HG03039 (cell line): ENCODE results near the gene CPNE6.

Experiments
- ATAC-seq: cut with Tn5 transposase; IDR thresholded peaks from one replicate; pipeline ENCODE4 v1.9.1; 2021; ENCODE audit warnings: mild to moderate bottlenecking, moderate library complexity; ENCODE audit not compliant: unreplicated experiment

The CPNE6 gene

DNA sequence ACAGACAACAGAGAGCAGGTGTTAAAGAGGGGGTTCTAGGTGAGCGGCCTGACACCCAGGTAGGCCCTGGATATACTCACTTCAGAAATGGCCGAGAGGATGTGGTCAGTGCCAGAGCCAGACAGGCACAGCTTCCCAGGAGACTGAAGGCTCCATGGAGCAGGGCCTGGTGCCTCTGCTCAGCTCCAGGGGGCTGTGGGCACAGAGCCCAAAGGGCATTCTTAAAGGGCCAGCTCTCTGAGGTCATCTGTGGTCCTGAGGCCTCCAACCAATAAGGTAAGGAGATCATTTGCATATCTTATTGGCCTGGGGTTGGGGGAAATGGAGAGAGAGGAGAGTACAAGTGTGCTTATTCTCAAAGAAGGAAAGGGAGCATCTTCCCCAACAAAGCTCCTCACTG, 13.1 kb downstream of the CPNE6 start:
- no peak for ATAC-seq

DNA sequence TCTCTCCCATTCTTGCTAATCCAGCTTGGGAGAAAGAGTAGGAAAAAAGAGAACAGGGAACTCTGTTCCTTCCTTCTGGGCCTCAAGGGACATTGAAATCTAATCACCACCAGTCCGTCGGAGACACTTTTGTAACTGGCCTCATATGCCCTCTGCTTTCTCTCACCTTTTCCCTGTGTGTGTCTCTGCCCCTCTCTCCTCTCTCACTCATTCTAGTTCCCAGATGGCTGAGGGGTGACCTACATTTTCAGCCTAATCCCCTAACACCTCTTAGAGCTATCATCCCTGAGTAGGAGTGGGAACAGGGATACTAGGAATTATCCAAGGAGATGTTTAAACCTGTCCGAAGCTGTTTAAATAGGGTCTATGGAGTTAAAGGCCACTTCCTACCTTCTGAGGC, 13.9 kb downstream of the CPNE6 start:
- no peak for ATAC-seq

DNA sequence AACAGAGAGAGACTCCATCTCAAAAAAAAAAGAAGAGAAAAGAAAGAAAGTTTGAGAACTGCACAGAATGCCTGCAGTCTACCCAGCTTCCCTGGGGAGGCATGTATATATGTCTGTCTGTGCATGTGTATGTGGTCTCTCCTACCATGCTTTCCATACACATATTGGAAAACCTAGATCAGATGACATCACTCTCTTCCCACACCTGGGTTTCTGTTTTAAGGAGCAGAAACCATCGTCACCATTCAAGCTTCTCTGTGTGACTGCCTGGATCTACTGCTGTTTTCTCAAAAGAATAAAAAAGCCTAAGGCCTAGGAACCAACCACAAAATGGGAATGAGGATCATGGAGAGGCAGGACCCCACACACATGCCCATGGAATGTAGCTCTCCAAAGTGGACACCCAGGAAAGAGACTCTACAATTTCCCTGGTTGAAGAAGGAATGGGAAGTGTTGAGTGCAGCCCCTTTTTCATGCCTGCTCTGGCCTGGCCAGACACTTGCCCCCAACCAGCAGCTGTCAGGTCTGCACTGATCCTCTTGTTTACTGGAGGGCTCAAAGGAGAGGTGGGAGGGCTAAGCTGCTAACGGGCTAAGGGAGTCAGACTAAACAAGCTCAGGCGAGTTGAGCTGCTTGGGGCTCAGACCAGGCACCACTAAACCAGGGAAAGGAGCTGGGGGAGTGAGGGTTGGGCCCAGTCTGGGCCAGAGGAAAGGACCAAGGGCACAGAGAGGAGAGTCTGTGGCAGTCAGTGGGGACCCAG, 15.0 kb downstream of the CPNE6 start:
- no peak for ATAC-seq

DNA sequence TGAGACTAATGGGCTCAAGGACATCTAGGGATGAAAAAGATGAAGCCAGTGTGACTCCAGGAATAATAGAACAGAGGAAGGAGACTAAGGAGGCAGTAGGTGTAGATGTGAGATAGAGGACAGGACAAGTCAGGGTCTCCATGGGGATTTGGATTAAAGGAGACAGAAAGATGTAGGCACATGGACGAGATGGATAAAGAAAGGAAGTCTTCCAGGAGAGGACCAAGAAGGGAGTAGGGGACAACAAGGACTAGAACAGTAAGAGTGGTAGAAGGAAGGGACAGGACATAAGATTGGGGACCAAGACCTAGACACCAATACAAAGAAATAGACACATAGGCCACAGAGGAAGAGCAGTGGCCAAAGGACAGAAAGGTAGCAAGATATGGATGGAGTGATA, 15.6 kb downstream of the CPNE6 start:
- ATAC-seq = no peak

DNA sequence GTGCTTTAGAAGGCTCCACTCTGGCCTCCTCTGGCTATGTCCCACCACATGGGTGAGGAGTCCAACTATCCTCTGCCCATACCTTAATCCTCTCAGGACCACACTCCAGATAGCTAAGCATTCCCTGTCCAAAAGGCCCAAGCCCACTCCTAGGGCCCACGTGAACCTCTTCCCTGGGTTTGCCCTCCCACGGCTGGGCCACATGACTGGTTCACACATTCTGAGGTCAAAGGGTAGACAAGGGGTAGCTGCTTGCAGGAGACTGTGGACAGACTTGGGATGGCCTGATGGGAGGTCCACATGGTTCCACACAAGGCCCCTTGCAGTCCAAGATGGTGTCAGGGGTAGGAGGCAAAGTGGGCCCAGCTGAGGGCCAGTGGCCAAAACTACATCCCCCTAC, 16.7 kb downstream of the CPNE6 start:
- no peak for ATAC-seq

DNA sequence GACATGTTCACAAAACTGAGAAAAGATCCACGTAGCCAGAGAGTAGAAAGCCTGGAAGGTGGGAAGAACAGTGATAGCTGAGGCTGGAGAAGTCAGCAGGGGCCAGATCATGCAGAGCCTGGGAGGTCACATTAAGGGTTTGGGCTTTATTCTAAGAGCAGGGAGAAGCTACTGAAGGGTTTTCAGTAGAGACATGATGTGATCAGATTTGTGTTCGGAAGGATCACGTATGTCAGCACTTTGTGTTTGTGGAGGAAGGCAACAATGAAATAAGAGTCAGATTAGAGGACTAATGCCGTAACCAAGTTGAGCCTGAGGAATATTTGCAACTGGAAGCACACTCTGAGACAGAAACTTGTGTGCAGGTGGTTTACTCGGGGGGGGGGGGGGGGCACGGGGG, 18.5 kb downstream of the CPNE6 start:
- no peak for ATAC-seq

DNA sequence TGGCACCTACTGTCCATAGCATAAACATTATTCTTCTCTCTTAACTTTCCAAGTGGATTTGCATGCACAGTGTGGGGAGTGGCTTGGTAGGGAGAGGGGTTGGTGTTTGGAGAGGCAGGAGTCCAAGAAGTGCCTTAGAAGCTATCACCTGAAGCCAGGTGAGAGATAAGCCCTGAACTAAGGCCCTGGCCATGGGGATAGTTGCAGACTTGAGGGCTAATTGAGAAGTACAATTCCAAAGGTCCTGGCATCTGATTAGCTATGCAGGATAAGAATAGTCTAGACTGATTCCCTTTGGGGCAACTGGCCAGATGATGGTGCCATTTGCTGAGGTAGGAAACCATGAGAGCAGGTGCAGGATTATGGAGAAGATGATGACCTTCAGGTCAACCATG, 20.7 kb downstream of the CPNE6 start:
- ATAC-seq = no peak

DNA sequence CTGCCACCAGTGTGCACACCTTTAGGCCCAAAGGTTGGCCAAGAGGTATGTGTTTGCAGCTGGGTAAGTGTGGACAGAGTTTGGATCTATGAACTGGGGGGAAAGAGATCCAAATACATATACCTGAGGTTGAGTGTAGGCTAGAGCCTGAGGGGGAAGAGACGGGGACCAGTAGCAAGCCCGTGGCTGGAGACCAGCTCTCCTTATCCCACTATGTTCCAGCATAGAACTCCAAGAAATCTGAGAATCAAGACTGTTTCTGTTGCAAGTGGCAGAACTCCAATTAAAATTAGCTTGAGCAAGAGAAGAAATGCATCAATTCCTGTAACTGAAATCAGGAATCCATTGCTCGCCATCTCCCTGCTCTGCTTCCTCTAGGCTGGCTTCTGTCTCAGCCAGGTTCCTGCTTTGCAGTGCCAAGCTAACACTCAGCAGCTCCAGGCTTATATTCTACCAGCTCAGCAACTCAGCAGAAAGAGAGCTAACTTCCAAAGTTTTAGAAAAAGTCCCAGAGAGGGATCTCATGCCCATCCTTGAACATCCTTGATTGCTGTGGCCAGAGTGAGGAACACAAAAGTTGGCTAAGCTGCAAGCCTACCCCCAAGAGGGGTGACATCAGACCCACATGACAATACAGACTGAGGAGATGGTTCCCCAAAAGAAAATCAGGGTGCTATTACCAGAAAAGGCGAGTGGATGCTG, 21.3 kb downstream of the CPNE6 start:
- no peak for ATAC-seq

DNA sequence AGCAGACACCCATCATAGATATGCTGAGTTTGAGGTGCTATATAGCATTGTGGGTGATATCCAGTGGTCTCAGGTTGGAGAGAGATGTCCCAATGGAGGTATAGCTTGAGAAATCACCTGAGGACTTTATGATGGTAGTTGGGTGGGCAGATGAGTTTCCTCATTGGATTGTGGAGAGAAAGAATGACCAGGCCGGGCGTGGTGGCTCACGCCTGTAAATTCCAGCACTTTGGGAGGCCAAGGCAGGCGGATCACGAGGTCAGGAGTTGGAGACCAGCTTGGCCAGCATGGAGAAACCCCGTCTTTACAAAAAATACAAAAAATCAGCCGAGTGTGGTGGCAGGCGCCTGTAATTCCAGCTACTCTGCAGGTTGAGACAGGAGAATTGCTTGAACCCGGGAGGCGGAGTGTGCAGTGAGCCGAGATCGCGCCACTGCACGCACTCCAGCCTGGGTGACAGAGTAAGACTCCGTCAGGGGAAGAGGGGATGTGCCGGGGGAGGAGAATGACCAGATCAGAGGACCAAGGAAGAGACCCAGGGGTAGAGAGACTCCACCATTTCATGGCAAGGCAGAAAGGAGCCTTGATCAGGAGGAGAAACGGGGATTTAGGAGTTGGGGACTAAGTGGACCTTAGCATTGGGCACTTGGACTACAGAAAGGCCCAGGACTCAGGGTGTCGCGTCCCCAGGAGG, 22.0 kb downstream of the CPNE6 start:
- no peak for ATAC-seq

DNA sequence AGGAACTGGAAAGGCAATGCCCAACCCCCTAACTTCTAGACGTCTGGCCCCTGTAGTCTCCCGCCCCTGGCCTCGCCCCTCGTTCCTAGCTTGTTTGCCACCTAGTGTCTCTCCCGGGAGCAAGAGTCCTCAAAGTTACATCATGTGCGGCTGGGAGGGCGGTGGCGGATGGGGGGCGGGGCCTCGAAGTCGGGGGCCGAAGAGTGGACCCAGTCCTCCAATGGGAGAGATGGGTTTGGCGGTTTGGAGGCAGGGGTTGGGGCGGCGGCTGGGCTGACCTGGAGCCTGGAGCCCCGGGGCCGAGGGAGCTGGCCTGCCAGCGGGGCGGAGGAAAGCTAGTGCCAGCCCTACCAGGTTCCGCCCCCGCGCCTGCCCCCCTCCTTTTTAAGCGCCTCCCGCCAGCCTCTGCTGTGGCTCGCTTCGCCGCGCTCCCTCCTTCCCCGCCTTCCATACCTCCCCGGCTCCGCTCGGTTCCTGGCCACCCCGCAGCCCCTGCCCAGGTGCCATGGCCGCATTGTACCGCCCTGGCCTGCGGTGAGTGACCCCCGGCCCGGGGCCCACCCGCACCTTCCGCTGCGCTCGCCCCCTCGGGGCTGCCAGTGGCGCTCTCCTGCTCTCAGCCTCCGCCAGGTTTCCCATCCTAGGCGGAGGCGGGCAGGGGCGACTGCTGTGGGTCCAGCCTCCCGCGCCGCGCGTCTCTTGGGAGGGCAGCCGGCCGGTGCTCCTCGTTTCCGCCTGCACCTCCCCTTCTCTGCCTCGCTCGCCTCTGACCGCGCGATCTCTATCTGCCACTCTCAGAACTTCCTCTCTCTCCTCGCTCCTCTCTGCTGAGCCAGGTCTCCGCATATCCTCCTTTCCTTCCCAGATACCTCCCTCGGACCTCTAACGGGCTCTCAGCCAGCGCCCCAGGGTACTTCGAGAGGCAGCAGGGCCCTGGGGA, 22.8 kb downstream of the CPNE6 start, which contains the start of gene PCK2:
TSS of gene PCK2 (plus strand) at position 411 of the 940 bp plus-strand sequence. CDS start at position 506, 95 bp downstream.
- peak; percentile 58 for ATAC-seq

DNA sequence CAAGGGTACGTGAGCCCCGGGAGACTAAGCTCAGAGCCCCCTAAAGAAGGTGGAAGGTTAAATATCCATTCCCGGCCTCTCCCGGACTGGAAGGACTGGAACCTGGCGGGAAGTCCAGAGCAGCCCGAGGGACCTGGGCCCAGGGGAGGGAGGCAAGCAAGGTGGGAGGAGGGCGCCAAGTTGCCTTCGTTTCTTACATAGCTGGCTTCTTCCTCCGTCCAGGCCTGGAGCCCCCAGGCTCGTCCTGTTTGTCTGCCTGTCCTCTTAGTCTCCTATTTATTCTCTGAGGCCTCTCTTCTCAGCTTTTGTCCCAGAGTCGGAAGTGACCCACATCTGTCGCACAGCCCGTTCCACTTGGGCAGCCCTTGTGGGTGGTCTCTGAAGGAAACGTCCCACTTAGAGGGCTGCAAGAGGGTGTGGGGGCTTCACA, 23.5 kb downstream of the CPNE6 start:
- no peak for ATAC-seq

DNA sequence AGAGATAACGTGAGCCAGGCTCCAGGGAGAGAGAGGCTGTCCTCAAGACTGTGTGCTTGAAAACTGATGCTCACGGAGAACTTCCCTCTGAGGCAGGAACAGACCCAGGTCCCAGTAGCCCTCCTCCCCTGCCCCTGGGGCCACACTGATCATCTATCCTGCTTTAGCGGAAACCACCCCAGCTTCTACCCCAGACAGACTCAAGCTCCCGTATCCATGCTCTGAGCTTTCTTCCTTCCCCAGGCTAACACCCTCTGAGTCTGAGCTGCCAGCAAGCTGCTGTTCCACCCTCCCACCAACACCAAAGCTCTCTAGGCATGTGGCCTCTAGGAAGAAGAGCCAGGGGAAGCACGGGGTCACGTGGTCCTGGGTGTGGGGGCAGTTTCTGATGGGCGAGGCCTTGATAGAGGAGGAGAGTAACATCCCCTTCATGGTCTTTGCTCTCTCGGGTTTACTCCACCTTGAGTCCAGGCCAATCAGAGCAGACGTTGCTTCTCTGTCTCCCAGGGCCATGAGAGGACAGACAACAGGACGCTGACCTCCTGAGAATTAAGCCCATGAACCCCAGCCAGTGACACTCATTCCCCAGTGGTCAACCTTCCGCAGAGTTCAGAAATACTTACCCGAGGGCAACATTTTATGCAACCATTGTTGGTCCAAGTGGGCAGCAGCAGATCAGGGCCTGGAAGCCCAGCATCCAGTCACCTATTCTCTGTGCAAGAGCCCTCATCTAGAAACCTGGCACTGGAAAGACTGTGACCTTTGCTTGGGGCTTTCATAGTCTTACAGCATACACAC, 24.1 kb downstream of the CPNE6 start:
- peak; percentile 59 for ATAC-seq

DNA sequence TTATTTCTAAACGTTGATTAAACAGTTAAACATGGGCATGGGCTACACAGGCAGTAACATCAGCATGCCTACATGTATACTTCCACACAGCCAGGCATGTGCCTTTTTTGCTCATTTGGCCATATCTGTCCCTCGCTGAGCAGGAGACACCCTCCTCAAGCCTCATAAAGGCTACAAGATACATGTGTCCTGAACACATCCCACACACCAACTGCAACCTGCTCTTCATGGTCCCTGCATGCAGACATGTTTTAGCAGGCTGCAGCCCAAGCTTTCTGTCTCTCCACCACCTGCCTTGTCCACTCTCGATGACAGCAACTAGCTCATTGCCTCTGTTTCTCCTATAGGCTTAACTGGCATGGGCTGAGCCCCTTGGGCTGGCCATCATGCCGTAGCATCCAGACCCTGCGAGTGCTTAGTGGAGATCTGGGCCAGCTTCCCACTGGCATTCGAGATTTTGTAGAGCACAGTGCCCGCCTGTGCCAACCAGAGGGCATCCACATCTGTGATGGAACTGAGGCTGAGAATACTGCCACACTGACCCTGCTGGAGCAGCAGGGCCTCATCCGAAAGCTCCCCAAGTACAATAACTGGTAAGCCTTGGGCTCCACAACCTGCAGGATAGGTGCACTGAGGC, 25.3 kb downstream of the CPNE6 start:
- ATAC-seq = no peak

DNA sequence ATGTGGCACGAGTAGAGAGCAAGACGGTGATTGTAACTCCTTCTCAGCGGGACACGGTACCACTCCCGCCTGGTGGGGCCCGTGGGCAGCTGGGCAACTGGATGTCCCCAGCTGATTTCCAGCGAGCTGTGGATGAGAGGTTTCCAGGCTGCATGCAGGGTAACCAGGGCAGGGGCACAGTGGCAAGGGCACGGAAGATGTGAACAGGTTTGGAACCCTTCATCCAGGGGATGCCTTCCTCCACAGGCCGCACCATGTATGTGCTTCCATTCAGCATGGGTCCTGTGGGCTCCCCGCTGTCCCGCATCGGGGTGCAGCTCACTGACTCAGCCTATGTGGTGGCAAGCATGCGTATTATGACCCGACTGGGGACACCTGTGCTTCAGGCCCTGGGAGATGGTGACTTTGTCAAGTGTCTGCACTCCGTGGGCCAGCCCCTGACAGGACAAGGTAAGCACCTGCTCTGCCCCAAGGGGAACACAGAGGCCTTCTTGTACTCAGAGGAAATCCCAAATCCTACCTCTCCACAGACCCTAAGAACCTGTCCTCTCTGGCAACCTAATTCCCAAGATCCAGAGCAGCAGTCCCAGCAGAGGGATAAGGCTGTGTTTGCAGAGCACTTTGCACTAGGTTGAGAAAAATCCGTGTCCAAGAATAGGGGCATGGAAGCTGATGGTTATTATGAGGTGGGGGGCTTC, 27.0 kb downstream of the CPNE6 start:
- no peak for ATAC-seq

DNA sequence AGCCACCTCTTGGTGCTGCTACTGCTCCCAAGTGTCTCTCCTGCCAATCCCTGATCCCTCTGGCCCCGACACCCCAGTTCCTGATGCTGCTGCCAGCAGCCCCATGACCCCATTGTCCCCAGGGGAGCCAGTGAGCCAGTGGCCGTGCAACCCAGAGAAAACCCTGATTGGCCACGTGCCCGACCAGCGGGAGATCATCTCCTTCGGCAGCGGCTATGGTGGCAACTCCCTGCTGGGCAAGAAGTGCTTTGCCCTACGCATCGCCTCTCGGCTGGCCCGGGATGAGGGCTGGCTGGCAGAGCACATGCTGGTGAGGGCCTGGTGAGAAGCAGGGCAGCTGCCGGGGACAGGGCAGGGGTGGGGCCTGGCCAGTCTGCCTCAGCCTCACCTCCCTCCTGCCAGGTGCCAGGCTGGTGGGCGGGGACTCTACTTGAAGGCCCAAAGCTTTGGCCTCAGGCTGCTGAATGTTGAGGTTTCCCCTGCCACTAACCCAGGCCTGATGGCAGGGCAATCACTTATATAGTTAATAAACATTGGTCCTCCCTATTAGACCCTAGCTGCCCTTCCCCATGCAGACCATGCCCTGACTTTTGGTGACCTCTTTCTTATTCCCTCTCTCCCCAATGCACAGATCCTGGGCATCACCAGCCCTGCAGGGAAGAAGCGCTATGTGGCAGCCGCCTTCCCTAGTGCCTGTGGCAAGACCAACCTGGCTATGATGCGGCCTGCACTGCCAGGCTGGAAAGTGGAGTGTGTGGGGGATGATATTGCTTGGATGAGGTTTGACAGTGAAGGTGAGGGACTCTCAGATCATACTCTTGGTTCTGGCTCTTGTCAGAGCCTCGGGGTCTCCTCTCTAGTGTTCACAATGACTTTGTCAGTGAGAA, 27.8 kb downstream of the CPNE6 start:
- no peak for ATAC-seq

DNA sequence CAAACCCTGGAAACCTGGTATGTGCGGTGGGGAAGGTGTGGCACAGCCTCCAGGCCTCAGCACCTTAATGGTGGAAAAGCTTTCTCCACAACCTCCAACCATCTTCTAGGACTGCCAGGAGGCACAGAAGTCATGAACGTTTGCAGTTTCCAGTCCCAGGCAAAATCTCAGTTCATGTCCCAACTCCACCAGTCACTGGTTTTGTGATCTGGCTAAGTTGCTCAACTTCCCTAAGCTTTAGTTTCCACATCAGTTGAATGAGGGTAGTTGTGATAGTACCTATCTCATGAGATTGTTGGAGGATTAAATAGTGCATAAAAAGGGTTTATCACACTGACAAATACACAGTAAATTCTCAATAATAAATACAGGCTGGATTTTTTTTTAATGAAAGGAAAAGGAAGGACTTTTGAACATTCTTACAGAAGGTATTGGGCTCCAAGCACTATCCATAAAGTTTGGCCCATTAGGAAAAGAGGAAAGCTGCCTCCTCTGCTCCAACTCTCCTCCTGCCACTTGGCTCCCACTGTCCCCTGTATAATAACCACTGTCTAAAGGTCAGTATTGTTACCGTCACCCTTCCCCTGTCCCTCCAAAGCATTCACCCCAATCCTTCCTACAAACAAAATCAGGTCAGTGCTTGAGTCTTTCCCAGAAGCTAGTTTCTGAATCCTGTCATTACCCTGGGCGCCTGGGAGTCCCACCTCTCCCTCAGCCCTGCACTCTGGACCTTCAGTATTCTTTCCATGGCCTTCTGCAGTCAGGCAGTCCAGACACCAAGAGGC, 29.0 kb downstream of the CPNE6 start:
- ATAC-seq = no peak

DNA sequence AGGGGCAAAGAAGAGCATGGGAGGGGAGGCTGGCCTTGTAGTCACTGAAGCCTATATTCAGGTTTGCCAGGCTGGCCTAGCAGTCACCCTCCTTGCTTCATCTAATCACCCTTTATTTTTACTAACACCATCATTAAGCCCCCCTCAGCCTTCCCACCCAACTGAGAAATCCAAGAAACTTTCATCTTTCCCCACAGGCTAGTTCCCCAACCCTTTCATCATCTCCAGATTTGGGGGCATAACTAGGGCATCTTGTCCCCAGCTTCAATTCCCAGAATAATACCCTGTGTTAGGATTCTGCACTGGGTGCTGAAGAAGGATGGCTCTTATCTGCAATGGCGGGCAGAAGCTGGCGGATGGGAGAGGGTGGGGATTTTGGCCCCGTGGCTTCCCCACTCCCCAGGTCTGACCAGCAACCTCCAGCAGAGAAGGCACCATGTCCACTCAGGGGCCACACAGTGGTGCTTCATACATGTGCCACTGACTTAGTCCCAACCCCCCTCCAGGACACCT, 29.7 kb downstream of the CPNE6 start:
- ATAC-seq = no peak
